22Rv1 (cell line): Measurements from ENCODE around the gene INSIG2.

Experiments used
- H3K27ac ChIP-seq: fragments of 450-650 bp; 2 replicates; pipeline ENCODE4 v1.5.1; 2017
- CTCF ChIP-seq: fragments of 450-650 bp; IDR thresholded peaks from 2 replicates; pipeline ENCODE4 v1.5.1; 2017; ENCODE audit warnings: mild to moderate bottlenecking
- ZFX ChIP-seq: fragments of 450-650 bp; IDR thresholded peaks from 2 replicates; pipeline ENCODE4 v1.6.1; 2017; ENCODE audit warnings: antibody characterized with exemption, borderline replicate concordance

Gene INSIG2

GRCh38 chr2:118088051-118089024 is at the start of gene INSIG2:
Gene INSIG2 (plus strand): TSS chr2:118088471. CDS start chr2:118096557, 8,086 bp downstream.
- no peak for TF ChIP-seq ZFX
- no peak for TF ChIP-seq CTCF
- H3K27ac ChIP-seq: no peak within 1 kb of the TSS

- no peak overlapping the region for H3K27ac ChIP-seq
- TF ChIP-seq ZFX (no peak), CTCF (no peak)
These were observed 47.4 kb upstream of the INSIG2 start for GRCh38 chr2:118040891-118041290.

- no peak overlapping the region for H3K27ac ChIP-seq
- TF ChIP-seq CTCF (no peak), ZFX (no peak)
These were observed 44.1 kb upstream of the INSIG2 start for GRCh38 chr2:118044103-118044716.

- H3K27ac ChIP-seq: no peak overlapping the region
- no peak for TF ChIP-seq ZFX
- no peak for TF ChIP-seq CTCF
These were observed 43.4 kb upstream of the INSIG2 start for GRCh38 chr2:118044854-118045253.

- TF ChIP-seq CTCF: no peak
- no peak overlapping the region for H3K27ac ChIP-seq
These were observed 43.0 kb upstream of the INSIG2 start for GRCh38 chr2:118045286-118045685.

- no peak overlapping the region for H3K27ac ChIP-seq
- no peak for TF ChIP-seq ZFX
- peak; percentile 53 for TF ChIP-seq CTCF
These were observed 41.5 kb upstream of the INSIG2 start for GRCh38 chr2:118046634-118047210.
